ENCODE data around the gene TNFSF10. TPM values are rescaled to one million over a fixed set of nuclear protein-coding genes. Genes with fewer than 3 reads are reported as not detected.

The TNFSF10 gene
- polyA plus RNA-seq, 2 donors: 45.1 to 60.5 TPM

DNA sequence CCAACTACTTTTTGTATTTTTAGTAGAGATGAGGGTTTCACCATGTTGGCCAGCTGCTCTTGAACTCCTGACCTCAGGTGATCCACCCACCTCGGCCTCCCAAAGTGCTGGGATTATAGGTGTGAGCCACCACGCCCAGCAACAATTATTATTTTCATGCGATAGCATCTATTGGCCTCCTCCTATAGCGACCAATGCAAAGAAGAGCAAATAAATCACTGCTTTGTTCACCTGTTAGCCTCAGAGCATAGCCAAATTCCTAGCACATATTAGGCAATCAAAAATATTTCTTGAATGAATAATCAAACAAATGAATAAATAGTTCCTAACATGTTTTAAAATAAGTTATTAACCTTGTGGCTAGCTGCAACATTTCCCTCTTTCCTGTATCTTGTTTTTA, 36.8 kb upstream of the TNFSF10 start:
- Histone ChIP-seq H3K27ac (ENCODE audit: low read depth in 2 of 2, low read length in 1 of 2) (peak overlapping the region in 1 of 2 donors; percentile 54), H3K9me3 (ENCODE audit: control insufficient read depth in 2 of 2, insufficient read depth in 1 of 2, low read depth in 1 of 2, low read length in 1 of 2) (no peaks in the 10 kb centered on the region), H3K4me1 (ENCODE audit: control insufficient read depth in 2 of 2, insufficient read depth in 2 of 2, low read length in 1 of 2) (no peaks in the 10 kb centered on the region), H3K27me3 (ENCODE audit: control insufficient read depth in 1 of 2, insufficient read depth in 2 of 2, low read length in 2 of 2) (no peaks in the 10 kb centered on the region), H3K4me3 (ENCODE audit: low read depth in 1 of 2, low read length in 2 of 2) (no peak overlapping the region), H3K36me3 (ENCODE audit: control insufficient read depth in 2 of 2, insufficient read depth in 2 of 2, low read length in 1 of 2) (no peaks in the 10 kb centered on the region)
- WGBS, 2 donors: 55 to 65% methylated on average over 4 of the region's 4 CpGs

DNA sequence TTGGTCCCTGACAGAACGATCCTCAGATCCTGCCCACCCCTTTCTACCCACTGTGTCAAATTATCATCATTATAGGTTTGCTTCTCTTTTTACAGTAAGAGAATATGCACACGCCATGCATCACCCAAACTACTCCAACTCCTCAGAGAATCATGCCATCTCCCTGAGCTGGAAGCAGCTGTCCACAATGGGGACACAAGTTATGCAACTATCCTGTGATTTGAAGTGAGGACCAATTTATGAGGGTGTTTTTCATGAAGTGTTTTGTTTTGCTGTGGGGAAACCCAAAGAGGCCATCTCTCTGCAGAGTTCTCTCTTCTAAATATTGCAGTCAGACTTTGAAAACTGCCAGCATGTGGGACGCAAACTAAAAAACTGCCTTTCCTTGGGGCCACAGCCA, 35.8 kb upstream of the TNFSF10 start:
- 85 to 88% methylated on average over 3 of the region's 3 CpGs for WGBS, 2 donors
- Histone ChIP-seq H3K27ac (ENCODE audit: low read depth in 2 of 2, low read length in 1 of 2) (no peak overlapping the region), H3K4me1 (ENCODE audit: control insufficient read depth in 2 of 2, insufficient read depth in 2 of 2, low read length in 1 of 2) (no peaks in the 10 kb centered on the region), H3K9me3 (ENCODE audit: control insufficient read depth in 2 of 2, insufficient read depth in 1 of 2, low read depth in 1 of 2, low read length in 1 of 2) (no peaks in the 10 kb centered on the region), H3K27me3 (ENCODE audit: control insufficient read depth in 1 of 2, insufficient read depth in 2 of 2, low read length in 2 of 2) (no peaks in the 10 kb centered on the region), H3K36me3 (ENCODE audit: control insufficient read depth in 2 of 2, insufficient read depth in 2 of 2, low read length in 1 of 2) (no peaks in the 10 kb centered on the region), H3K4me3 (ENCODE audit: low read depth in 1 of 2, low read length in 2 of 2) (no peak overlapping the region)

DNA sequence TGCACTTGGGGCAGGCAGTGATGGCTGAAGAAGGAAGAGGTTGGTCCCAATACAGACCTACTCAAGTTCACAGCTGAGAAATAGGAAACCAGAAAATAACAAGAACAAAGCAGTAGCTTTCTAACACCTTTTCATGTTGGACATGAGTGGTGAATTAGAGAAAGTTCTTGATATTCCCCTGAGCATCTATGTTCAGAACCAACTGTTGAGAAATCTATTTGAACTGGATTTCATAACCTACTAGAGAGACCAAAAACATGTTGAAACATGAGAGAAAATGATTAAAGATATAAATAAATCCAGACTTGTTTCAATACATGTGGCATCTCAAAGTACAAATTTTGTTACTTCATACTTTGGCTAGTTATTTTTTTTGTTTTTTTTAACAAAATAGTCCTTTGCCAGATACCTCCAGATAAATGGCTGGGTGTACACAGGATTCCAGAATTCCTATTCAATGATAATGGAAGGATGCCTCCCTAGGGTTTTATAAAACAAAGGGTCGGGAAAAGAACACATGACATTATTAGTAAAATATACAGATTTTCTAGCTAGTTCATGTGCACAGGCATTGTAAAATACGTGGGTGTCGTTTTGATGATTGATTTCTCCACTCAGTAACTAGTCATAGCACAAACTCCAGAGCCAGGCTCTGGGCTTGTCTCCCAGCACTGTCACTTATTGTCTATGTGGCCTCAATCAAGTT, 34.4 kb upstream of the TNFSF10 start:
- 23 to 27% methylated on average over 3 of the region's 3 CpGs for WGBS, 2 donors
- H3K4me3 ChIP-seq (ENCODE audit: low read depth in 1 of 2, low read length in 2 of 2): no peak overlapping the region
- H3K9me3 ChIP-seq (ENCODE audit: control insufficient read depth in 2 of 2, insufficient read depth in 1 of 2, low read depth in 1 of 2, low read length in 1 of 2): no peaks in the 10 kb centered on the region
- H3K27me3 ChIP-seq (ENCODE audit: control insufficient read depth in 1 of 2, insufficient read depth in 2 of 2, low read length in 2 of 2): no peaks in the 10 kb centered on the region
- H3K27ac ChIP-seq (ENCODE audit: low read depth in 2 of 2, low read length in 1 of 2): peak overlapping the region; percentile 64 to 67
- no peaks in the 10 kb centered on the region for H3K4me1 ChIP-seq (ENCODE audit: control insufficient read depth in 2 of 2, insufficient read depth in 2 of 2, low read length in 1 of 2)
- no peaks in the 10 kb centered on the region for H3K36me3 ChIP-seq (ENCODE audit: control insufficient read depth in 2 of 2, insufficient read depth in 2 of 2, low read length in 1 of 2)

DNA sequence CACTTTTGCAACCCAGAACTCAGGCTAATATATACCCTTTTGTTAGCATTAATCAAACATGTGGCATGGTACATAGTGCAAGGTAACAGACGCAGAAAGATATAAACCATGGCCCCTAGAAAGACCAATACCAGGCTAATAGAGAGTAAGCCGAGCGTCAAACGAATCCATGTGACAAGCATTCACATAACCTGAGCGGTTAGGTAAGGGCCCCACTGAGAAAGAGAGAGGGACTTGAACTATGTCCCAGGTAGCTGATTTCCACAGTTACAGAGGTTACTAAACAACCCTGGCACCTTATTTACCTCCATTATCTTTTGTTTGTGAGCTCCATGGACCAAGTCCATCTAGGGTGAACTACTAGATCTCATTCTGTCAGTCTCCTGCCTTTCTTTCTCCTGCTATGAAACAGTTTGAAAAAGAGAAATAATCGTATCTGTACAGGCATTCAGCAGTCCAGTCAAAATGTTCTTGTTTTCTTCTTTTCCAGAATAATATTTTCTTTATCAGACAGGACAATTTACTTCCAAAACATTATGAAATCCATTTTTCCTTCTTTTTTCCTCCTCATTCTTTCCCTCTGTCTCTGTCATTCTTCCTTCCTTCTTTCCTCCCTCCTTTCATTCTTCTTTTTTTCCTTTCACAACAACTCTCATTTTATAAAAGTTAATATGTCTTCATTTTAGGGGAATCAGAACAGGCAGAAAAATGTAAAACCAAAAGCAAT, 30.5 kb upstream of the TNFSF10 start:
- Histone ChIP-seq H3K27ac (ENCODE audit: low read depth in 2 of 2, low read length in 1 of 2) (no peak overlapping the region), H3K4me1 (ENCODE audit: control insufficient read depth in 2 of 2, insufficient read depth in 2 of 2, low read length in 1 of 2) (no peaks in the 10 kb centered on the region), H3K36me3 (ENCODE audit: control insufficient read depth in 2 of 2, insufficient read depth in 2 of 2, low read length in 1 of 2) (no peaks in the 10 kb centered on the region), H3K9me3 (ENCODE audit: control insufficient read depth in 2 of 2, insufficient read depth in 1 of 2, low read depth in 1 of 2, low read length in 1 of 2) (no peaks in the 10 kb centered on the region), H3K27me3 (ENCODE audit: control insufficient read depth in 1 of 2, insufficient read depth in 2 of 2, low read length in 2 of 2) (no peaks in the 10 kb centered on the region), H3K4me3 (ENCODE audit: low read depth in 1 of 2, low read length in 2 of 2) (no peak overlapping the region)
- WGBS, 2 donors: 77 to 96% methylated on average over 6 of the region's 6 CpGs

DNA sequence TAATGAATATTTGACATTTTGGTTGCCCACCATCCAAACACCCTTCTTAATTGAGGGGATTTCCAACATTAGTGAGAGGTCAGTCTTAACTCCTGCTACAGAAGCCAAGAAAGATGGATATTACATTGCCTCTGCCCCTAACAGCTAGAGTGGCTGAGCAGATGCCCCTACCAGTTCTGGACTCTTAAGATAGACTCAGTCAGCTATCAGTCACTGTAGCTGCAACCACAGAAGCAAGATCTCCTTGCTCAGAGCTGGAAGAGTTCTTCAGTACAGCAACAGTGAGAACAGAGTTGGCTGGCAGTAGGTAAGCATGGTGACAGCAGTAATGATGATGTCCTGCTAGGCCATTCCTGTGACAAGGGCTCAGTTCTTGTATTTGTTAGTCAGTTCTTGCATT, 29.4 kb upstream of the TNFSF10 start:
- no peak overlapping the region for H3K27ac ChIP-seq (ENCODE audit: low read depth in 2 of 2, low read length in 1 of 2)
- H3K4me1 ChIP-seq (ENCODE audit: control insufficient read depth in 2 of 2, insufficient read depth in 2 of 2, low read length in 1 of 2): no peaks in the 10 kb centered on the region
- no peaks in the 10 kb centered on the region for H3K27me3 ChIP-seq (ENCODE audit: control insufficient read depth in 1 of 2, insufficient read depth in 2 of 2, low read length in 2 of 2)

DNA sequence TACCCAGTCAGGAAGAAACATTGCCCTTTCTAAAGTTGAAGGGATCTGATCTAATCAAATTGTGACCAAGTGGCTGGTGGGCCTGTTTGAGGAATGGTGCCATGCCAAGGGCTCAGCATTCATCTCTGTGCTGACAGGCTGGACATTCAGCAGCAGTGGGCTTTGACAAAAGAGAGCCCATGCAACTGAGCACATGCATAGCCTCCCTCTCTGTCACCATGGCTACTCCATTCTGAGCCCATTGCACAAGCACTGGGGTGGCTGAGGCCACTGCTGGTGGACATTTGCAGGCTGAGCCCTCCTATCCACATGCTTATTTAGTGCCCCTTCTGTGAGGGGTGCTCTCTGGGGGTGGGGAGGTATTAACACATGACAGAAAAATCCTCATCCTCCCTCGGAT, 28.6 kb upstream of the TNFSF10 start:
- Histone ChIP-seq H3K4me1 (ENCODE audit: control insufficient read depth in 2 of 2, insufficient read depth in 2 of 2, low read length in 1 of 2) (no peaks in the 10 kb centered on the region), H3K9me3 (ENCODE audit: control insufficient read depth in 2 of 2, insufficient read depth in 1 of 2, low read depth in 1 of 2, low read length in 1 of 2) (no peaks in the 10 kb centered on the region), H3K4me3 (ENCODE audit: low read depth in 1 of 2, low read length in 2 of 2) (no peak overlapping the region), H3K27me3 (ENCODE audit: control insufficient read depth in 1 of 2, insufficient read depth in 2 of 2, low read length in 2 of 2) (no peaks in the 10 kb centered on the region), H3K36me3 (ENCODE audit: control insufficient read depth in 2 of 2, insufficient read depth in 2 of 2, low read length in 1 of 2) (no peaks in the 10 kb centered on the region), H3K27ac (ENCODE audit: low read depth in 2 of 2, low read length in 1 of 2) (no peak overlapping the region)
- 94% methylated on average over 1 of the region's 1 CpG for WGBS, 2 donors

More for the DNA sequence above, 29.4 kb upstream of the TNFSF10 start:
- Histone ChIP-seq H3K4me3 (ENCODE audit: low read depth in 1 of 2, low read length in 2 of 2) (no peak overlapping the region), H3K36me3 (ENCODE audit: control insufficient read depth in 2 of 2, insufficient read depth in 2 of 2, low read length in 1 of 2) (no peaks in the 10 kb centered on the region), H3K9me3 (ENCODE audit: control insufficient read depth in 2 of 2, insufficient read depth in 1 of 2, low read depth in 1 of 2, low read length in 1 of 2) (no peaks in the 10 kb centered on the region)

DNA sequence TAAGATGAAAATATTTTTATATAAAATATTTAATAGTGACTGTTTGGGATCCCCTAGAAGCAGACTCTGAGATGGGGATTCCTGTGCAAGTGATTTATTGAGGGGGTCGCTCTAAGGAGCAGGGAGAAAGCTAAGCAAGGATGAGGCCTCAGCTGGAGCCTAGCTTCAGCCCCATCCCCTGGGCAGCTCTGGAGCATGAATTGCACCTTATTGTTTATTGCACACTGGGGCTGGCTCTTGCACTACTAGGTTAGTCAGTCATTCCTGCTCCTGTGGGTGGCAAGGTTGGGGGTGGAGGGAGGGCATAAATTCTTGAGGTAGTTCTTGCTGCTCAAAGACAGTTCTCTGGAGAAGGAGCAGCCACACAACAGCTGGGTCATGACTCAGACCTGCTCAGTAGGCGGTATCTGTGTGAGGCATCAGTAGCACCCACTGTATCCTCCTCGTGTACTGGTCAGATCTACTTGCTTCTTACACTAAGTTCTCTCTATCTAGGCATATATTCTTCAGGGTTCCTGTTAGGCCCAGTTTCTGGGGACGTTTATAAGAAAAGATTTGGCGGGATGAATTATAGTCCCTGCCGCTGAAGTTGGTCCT, 27.2 kb upstream of the TNFSF10 start:
- Histone ChIP-seq H3K27ac (ENCODE audit: low read depth in 2 of 2, low read length in 1 of 2) (no peak overlapping the region), H3K9me3 (ENCODE audit: control insufficient read depth in 2 of 2, insufficient read depth in 1 of 2, low read depth in 1 of 2, low read length in 1 of 2) (no peaks in the 10 kb centered on the region), H3K4me3 (ENCODE audit: low read depth in 1 of 2, low read length in 2 of 2) (no peak overlapping the region), H3K36me3 (ENCODE audit: control insufficient read depth in 2 of 2, insufficient read depth in 2 of 2, low read length in 1 of 2) (no peaks in the 10 kb centered on the region), H3K4me1 (ENCODE audit: control insufficient read depth in 2 of 2, insufficient read depth in 2 of 2, low read length in 1 of 2) (no peaks in the 10 kb centered on the region), H3K27me3 (ENCODE audit: control insufficient read depth in 1 of 2, insufficient read depth in 2 of 2, low read length in 2 of 2) (no peaks in the 10 kb centered on the region)
- 70 to 74% methylated on average over 6 of the region's 6 CpGs for WGBS, 2 donors

DNA sequence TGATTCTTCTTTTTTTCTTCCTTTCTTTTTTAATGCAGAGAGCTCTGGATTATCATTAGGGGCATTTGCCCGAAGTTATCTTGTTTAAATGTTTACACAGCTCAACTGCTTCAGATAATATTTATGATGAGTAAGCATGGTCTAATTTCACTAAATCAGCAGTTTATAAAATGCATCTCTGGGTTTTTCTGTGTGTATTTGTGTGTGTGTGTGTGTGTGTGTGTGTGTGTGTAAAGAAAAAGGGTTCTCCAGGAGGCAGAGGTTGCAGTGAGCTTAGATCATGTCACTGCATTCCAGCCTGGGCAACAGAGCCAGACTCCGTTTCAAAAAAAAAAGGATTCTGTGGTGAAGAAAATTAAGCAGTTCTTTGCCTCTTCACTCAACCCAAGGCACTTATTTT, 25.9 kb upstream of the TNFSF10 start:
- Histone ChIP-seq H3K9me3 (ENCODE audit: control insufficient read depth in 2 of 2, insufficient read depth in 1 of 2, low read depth in 1 of 2, low read length in 1 of 2) (no peaks in the 10 kb centered on the region), H3K4me1 (ENCODE audit: control insufficient read depth in 2 of 2, insufficient read depth in 2 of 2, low read length in 1 of 2) (no peaks in the 10 kb centered on the region), H3K36me3 (ENCODE audit: control insufficient read depth in 2 of 2, insufficient read depth in 2 of 2, low read length in 1 of 2) (no peaks in the 10 kb centered on the region), H3K27ac (ENCODE audit: low read depth in 2 of 2, low read length in 1 of 2) (no peak overlapping the region), H3K4me3 (ENCODE audit: low read depth in 1 of 2, low read length in 2 of 2) (no peak overlapping the region), H3K27me3 (ENCODE audit: control insufficient read depth in 1 of 2, insufficient read depth in 2 of 2, low read length in 2 of 2) (no peaks in the 10 kb centered on the region)
- 48 to 49% methylated on average over 2 of the region's 2 CpGs for WGBS, 2 donors

DNA sequence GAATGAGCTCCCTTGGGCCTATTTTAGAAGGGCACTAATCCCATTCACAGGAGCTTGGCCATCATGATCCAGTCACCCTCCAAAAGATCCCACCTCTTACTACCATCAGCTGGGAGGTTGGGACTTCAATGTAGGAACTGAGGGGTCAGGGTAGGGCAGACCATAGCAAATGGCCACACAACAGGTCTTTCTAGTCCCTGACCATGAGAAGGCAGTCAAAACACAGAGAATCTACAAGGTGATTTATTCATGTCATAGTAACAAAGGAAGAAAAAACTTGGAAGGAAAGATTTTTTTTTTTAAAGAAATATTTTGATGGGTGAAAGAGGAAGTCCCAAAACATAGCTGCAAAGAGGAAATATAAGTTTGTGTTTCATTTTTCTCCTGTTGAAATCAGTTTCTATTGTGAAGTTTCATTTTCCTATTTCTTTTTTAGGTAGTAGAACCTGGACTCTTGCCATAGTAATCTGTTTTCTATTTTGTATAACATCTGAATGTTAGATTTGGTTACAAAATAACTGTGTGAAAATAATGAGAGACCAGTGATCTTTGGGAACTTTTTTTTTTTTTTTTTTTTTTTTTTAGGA, 23.5 kb upstream of the TNFSF10 start:
- H3K4me3 ChIP-seq (ENCODE audit: low read depth in 1 of 2, low read length in 2 of 2): no peak overlapping the region
- no peaks in the 10 kb centered on the region for H3K9me3 ChIP-seq (ENCODE audit: control insufficient read depth in 2 of 2, insufficient read depth in 1 of 2, low read depth in 1 of 2, low read length in 1 of 2)
- H3K27ac ChIP-seq (ENCODE audit: low read depth in 2 of 2, low read length in 1 of 2): peak overlapping the region; percentile 80 to 84
- H3K27me3 ChIP-seq (ENCODE audit: control insufficient read depth in 1 of 2, insufficient read depth in 2 of 2, low read length in 2 of 2): no peaks in the 10 kb centered on the region
- no peaks in the 10 kb centered on the region for H3K4me1 ChIP-seq (ENCODE audit: control insufficient read depth in 2 of 2, insufficient read depth in 2 of 2, low read length in 1 of 2)
- no peaks in the 10 kb centered on the region for H3K36me3 ChIP-seq (ENCODE audit: control insufficient read depth in 2 of 2, insufficient read depth in 2 of 2, low read length in 1 of 2)
